ENCODE data around the gene PSEN1.

DNA sequence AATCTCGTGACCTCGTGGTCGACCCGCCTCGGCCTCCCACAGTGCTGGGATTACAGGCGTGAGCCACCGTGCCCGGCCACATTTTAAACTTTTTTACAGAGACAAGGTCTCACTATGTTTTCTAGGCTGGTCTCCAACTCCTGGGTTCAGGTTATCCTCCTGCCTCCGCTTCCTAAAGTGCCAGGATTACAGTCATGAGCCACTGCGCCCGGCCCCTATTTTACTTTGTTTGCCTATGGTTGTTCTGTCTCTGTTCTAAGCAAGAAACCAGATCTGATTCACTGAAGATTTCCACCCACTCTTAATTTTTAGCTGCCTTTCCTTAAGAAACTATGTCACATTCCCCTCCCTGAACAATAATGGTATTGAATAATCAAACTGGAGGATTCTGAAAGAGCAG lies 38.9 kb upstream of the PSEN1 start:
- TF ChIP-seq CTCF (IDR thresholded peaks at IDR 0.05) = no peak
- no peak for TF ChIP-seq POLR2A (IDR thresholded peaks at IDR 0.05)

All from suprapubic skin (tissue), 3 donors.